Gastroesophageal sphincter (tissue), 4 donors: Measurements from ENCODE around the gene CASKIN1. TPM values are rescaled to one million over a fixed set of nuclear protein-coding genes. Genes with fewer than 3 reads are reported as not detected.

Experiments used
- ATAC-seq: fragments of 150-250 bp; one replicate; pipeline ENCODE4 v1.9.1; 2016; ENCODE audit warnings: mild to moderate bottlenecking, moderate library complexity
- H3K27ac ChIP-seq, 4 donors: fragments of 200-600 bp; sonication (generic) in 3 of 4; 1 replicate in 3 of 4; 2 replicates in 1 of 4; pipeline ENCODE4 v1.5.1; 2016 to 2019
- H3K27me3 ChIP-seq: fragments of 200-600 bp; sonication (generic); one replicate; pipeline ENCODE4 v1.5.1; 2019
- H3K36me3 ChIP-seq, 2 donors: fragments of 200-600 bp; sonication (generic); one replicate each; pipeline ENCODE4 v1.5.1; 2019; ENCODE audit warnings: control low read depth in 1 of 2
- H3K4me1 ChIP-seq, 3 donors: fragments of 200-600 bp; sonication (generic); 1 replicate in 2 of 3; 2 replicates in 1 of 3; pipeline ENCODE4 v1.5.1; 2016 to 2019; ENCODE audit warnings: control low read depth in 2 of 3
- H3K4me3 ChIP-seq, 2 donors: fragments of 200-600 bp; sonication (generic); one replicate each; pipeline ENCODE4 v1.5.1; 2019; ENCODE audit warnings: mild to moderate bottlenecking in 1 of 2, moderate library complexity in 1 of 2
- H3K9me3 ChIP-seq, 3 donors: fragments of 200-600 bp; sonication (generic); one replicate each; pipeline ENCODE4 v1.5.1; 2017 to 2019; ENCODE audit warnings: control low read depth in 2 of 3
- EP300 ChIP-seq: sonication (generic); formaldehyde crosslinking; IDR thresholded peaks from one replicate; pipeline ENCODE4 v1.6.1; 2017; ENCODE audit warnings: antibody characterized with exemption, mild to moderate bottlenecking
- POLR2A ChIP-seq, 2 donors: fragments of 450-650 bp; IDR thresholded peaks; one replicate each; pipeline ENCODE4 v1.6.1; 2017; ENCODE audit warnings: antibody characterized with exemption in 2 of 2, mild to moderate bottlenecking in 2 of 2, moderate library complexity in 1 of 2
- POLR2AphosphoS5 ChIP-seq: sonication (generic); formaldehyde crosslinking; IDR thresholded peaks from one replicate; pipeline ENCODE4 v1.6.1; 2017; ENCODE audit warnings: antibody characterized with exemption
- WGBS, 2 donors: methylation state at CpG; one replicate each; pipeline ENCODE4 v1.1.5; 2018; ENCODE audit warnings: low coverage in 1 of 2; 5-methylcytosine and 5-hydroxymethylcytosine counted together
- total RNA-seq, 4 donors: library from RNA; depleted of rRNA; stranded (reverse); fragments of >200 nt; gene quantifications; one replicate each; pipeline ENCODE4 v1.1.0, GENCODE V29; 2016
- TF ChIP-seq, protein P1 (sequence below), 4 experiments: fragments of 200-600 bp in 2 of 4; fragments of 450-650 bp in 2 of 4; sonication (generic) in 1 of 4; IDR thresholded peaks; one replicate each; pipeline ENCODE4 v1.5.1; 2017 to 2019; ENCODE audit warnings: antibody characterized with exemption in 4 of 4, mild to moderate bottlenecking in 2 of 4, moderate library complexity in 2 of 4

The CASKIN1 gene
- total RNA-seq, 4 donors from 2014 or later = 0.27 to 0.35 TPM; not detected in 2

DNA sequence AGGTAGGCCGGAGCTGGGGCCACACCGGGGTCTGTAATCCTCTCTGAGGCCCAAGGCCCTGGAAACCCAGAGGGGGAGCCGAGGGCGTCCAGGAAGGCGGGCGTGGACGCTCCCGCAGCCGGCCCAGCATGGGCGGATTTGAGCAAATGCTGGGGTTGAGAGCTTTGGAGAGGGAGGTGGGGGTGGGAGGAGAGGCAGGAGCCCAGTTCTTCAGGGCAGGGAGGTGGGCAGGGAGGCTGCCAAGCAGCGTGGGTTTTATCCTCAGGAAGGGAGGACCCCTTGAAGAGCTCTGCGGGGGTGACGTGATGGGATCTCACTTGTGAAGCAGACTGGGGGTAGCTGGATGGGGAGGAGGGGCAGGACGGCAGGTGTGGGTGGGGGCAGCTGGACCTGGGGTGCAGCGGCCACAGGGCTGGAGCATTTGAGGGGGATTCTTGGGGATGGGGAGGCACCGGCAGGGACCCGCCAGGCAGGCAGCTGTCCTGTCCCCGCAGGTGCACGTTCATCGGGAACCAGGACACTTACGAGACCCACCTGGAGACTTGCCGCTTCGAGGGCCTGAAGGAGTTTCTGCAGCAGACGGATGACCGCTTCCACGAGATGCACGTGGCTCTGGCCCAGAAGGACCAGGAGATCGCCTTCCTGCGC lies 23.6 kb downstream of the CASKIN1 start:
- peaks cover 0 to 9% (median 0%) of the 10 kb centered on the region in 3 donors for H3K4me1 ChIP-seq
- H3K27me3 ChIP-seq = no peaks in the 10 kb centered on the region
- WGBS, 2 donors = no CpG with 5 or more reads among the region's 29 CpGs
- no peaks in the 10 kb centered on the region for H3K9me3 ChIP-seq
- TF ChIP-seq POLR2A (IDR thresholded peaks at IDR 0.05) = no peak
- TF ChIP-seq EP300 = no peak
- no peak for TF ChIP-seq POLR2AphosphoS5
- TF ChIP-seq, protein P1, sequence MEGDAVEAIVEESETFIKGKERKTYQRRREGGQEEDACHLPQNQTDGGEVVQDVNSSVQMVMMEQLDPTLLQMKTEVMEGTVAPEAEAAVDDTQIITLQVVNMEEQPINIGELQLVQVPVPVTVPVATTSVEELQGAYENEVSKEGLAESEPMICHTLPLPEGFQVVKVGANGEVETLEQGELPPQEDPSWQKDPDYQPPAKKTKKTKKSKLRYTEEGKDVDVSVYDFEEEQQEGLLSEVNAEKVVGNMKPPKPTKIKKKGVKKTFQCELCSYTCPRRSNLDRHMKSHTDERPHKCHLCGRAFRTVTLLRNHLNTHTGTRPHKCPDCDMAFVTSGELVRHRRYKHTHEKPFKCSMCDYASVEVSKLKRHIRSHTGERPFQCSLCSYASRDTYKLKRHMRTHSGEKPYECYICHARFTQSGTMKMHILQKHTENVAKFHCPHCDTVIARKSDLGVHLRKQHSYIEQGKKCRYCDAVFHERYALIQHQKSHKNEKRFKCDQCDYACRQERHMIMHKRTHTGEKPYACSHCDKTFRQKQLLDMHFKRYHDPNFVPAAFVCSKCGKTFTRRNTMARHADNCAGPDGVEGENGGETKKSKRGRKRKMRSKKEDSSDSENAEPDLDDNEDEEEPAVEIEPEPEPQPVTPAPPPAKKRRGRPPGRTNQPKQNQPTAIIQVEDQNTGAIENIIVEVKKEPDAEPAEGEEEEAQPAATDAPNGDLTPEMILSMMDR (IDR thresholded peaks at IDR 0.05) = no peak
- H3K27ac ChIP-seq = no peak overlapping the region
- no peak overlapping the region for H3K4me3 ChIP-seq
- ATAC-seq = no peak
- H3K36me3 ChIP-seq = peaks cover 0 to 100% of the 10 kb centered on the region in 2 donors

DNA sequence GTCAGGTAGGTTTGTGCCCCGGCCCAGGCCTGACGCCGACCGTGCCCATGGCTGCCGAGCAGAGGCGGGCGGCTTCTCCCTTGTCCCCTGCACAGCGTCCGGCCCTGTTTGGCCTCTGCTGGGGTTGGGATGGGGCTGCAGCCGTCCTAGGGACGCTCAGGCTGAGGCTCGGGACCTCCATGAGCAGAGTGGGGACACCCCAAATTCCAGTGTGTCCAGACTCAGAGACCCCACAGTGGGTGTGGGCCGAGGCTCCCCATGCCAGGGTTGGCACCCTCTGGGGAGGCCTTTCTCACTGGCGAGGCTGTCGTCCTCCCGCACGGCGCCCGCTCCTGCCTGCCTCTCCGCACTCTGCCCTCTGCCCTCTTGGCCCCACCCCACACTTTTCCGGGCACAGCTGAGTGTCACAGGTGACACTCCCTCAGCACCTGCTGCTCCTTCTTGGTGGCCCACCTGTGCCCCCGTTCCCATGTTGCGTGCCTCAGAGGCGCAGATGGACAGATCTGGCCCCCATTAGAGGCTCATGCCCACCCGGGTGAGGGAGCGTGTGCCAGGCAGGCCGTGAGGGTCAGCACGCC lies 24.7 kb downstream of the CASKIN1 start:
- Histone ChIP-seq H3K27ac (no peak overlapping the region), H3K9me3 (no peaks in the 10 kb centered on the region), H3K4me1 (peaks cover 0 to 9% (median 0%) of the 10 kb centered on the region in 3 donors), H3K27me3 (no peaks in the 10 kb centered on the region), H3K4me3 (no peak overlapping the region), H3K36me3 (peaks cover 0 to 100% of the 10 kb centered on the region in 2 donors)
- no CpG with 5 or more reads among the region's 28 CpGs for WGBS, 2 donors
- no peak for ATAC-seq
- TF ChIP-seq, protein P1 (IDR thresholded peaks at IDR 0.05) = no peak
- TF ChIP-seq POLR2A (IDR thresholded peaks at IDR 0.05) (no peak), EP300 (no peak), POLR2AphosphoS5 (no peak)

DNA sequence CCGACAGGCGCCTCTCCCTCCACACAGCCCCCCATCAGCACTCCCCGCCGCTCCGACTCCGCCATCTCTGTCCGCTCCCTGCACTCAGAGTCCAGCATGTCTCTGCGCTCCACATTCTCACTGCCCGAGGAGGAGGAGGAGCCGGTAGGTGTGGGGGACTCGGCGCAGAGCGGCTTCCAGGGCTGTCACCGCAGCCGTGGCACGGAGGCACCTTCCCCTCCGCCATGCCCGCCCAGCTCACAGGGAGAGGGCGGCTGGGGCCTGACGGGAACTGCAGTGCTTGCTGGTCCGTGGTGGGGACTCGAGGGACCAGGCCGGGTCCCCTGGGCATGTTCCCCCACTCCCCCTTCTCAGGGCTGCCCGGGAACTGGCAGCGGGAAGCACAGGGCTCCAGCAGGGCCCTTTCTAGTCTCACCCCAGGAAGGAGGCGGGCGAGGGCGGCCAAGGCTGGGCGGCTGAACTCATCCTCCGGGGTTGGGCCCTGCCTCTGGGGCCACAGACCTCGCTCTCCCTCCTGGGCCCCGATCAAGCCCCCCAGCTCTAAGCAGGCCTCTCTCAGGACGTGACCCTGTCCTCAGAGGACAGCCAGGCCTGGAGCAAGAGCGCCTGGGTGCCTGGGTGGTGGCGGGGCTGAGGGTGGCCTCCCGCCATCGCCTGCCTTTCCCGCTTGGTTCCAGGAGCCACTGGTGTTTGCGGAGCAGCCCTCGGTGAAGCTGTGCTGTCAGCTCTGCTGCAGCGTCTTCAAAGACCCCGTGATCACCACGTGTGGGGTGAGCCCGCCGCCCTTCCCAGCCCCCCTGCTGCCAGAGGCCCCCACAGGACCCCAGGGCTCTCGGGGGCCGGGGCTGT lies 25.6 kb downstream of the CASKIN1 start:
- Histone ChIP-seq H3K27me3 (no peaks in the 10 kb centered on the region), H3K4me3 (peak overlapping the region in 1 of 2 donors; percentile 44), H3K9me3 (no peaks in the 10 kb centered on the region), H3K27ac (peak overlapping the region in 3 of 4 donors; percentile 45 to 70 (median 53)), H3K36me3 (peaks cover 0 to 100% of the 10 kb centered on the region in 2 donors), H3K4me1 (peaks cover 0 to 9% (median 0%) of the 10 kb centered on the region in 3 donors)
- WGBS, 2 donors = 100% methylated on average over 1 of the region's 47 CpGs; no CpG with 5 or more reads in 1 of the 2 donors
- TF ChIP-seq POLR2A (IDR thresholded peaks at IDR 0.05) (peak in 1 of 2 donors; percentile 1), POLR2AphosphoS5 (no peak), EP300 (no peak)
- TF ChIP-seq, protein P1 (IDR thresholded peaks at IDR 0.05) = no peak
- peak; percentile 2 for ATAC-seq

DNA sequence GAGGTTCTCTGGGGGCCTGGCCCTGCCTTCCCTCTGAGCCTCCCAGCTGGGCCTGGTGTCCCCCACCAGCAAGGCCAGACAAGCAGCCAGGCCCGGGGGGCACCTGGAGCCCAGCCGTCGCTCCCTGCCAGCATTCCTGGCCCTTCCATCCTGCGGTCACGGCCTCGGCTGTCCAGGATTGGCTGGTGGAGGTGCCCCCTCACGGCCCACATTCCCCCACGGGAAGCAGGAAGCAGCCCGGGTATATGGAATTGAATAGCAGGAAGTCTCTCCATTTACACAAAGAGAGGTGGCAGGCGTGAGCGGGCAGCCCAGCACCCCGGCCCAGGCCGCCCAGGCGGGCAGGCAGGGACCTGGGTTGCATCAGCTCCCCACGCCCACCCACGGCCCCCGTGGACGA lies 26.3 kb downstream of the CASKIN1 start:
- peak overlapping the region in 1 of 2 donors; percentile 44 for H3K4me3 ChIP-seq
- H3K36me3 ChIP-seq = peaks cover 0 to 95% of the 10 kb centered on the region in 2 donors
- WGBS, 2 donors = no CpG with 5 or more reads among the region's 18 CpGs
- H3K27me3 ChIP-seq = no peaks in the 10 kb centered on the region
- peak; percentile 62 for ATAC-seq
- H3K27ac ChIP-seq = peak overlapping the region in 3 of 4 donors; percentile 45 to 70 (median 55)
- TF ChIP-seq POLR2A (IDR thresholded peaks at IDR 0.05) = peak; percentile 8 to 12
- TF ChIP-seq, protein P1 (IDR thresholded peaks at IDR 0.05) = no peak
- H3K9me3 ChIP-seq = no peaks in the 10 kb centered on the region
- peaks cover 0 to 9% (median 0%) of the 10 kb centered on the region in 3 donors for H3K4me1 ChIP-seq
